Esophagus squamous epithelium (tissue), 5 donors: ENCODE measurements around the gene CXCR6. TPM values are rescaled to one million over a fixed set of nuclear protein-coding genes. Genes with fewer than 3 reads are reported as not detected.

Source experiments
- DNase-seq: peaks from one replicate; lab custom pipeline; 2025; lab: John Stamatoyannopoulos, UW
- H3K27ac ChIP-seq, 4 donors: fragments of 200-600 bp; sonication (generic); one replicate each; pipeline ENCODE4 v1.5.1; 2016 to 2019; ENCODE audit warnings: mild to moderate bottlenecking in 1 of 4
- H3K27me3 ChIP-seq, 4 donors: fragments of 200-600 bp; sonication (generic); 1 replicate in 3 of 4; 2 replicates in 1 of 4; pipeline versions ENCODE4 v1.5.1 to v1.6.0; 2017 to 2021; ENCODE audit warnings: antibody characterized with exemption in 1 of 4
- H3K36me3 ChIP-seq, 3 donors: fragments of 200-600 bp; sonication (generic); one replicate each; pipeline ENCODE4 v1.5.1; 2016 to 2019
- H3K4me1 ChIP-seq, 3 donors: fragments of 200-600 bp; sonication (generic); one replicate each; pipeline ENCODE4 v1.5.1; 2017 to 2019
- H3K4me3 ChIP-seq, 4 donors: fragments of 200-600 bp; sonication (generic); 1 replicate in 3 of 4; 2 replicates in 1 of 4; pipeline ENCODE4 v1.5.1; 2016 to 2019; ENCODE audit warnings: mild to moderate bottlenecking in 2 of 4, moderate library complexity in 1 of 4
- H3K9me3 ChIP-seq, 3 donors: fragments of 200-600 bp; sonication (generic); one replicate each; pipeline ENCODE4 v1.5.1; 2016 to 2019
- POLR2A ChIP-seq, 4 donors: fragments of 450-650 bp; IDR thresholded peaks; one replicate each; pipeline ENCODE4 v1.6.1; 2017; ENCODE audit warnings: antibody characterized with exemption in 4 of 4, mild to moderate bottlenecking in 4 of 4, moderate library complexity in 3 of 4
- WGBS, 2 donors: methylation state at CpG; one replicate each; pipeline ENCODE4 v1.1.5; 2018; 5-methylcytosine and 5-hydroxymethylcytosine counted together
- intact Hi-C: fragments of 100-400 bp; cut with DNase I; formaldehyde crosslinking; loops from one replicate; pipeline ENCODE4 v1.15.0; 2022
- total RNA-seq, 4 donors: library from RNA; depleted of rRNA; stranded (reverse); fragments of >200 nt; gene quantifications; one replicate each; pipeline ENCODE4 v1.1.0, GENCODE V29; 2016
- TF ChIP-seq, protein P1 (sequence below), 6 experiments: fragments of 450-650 bp in 4 of 6; fragments of 200-600 bp in 2 of 6; sonication (generic) in 2 of 6; IDR thresholded peaks; one replicate each; pipeline ENCODE4 v1.5.1; 2016 to 2019; ENCODE audit warnings: antibody characterized with exemption in 6 of 6, mild to moderate bottlenecking in 4 of 6, moderate library complexity in 4 of 6
- donor health status: DM: yes; HTN: yes; CAD: no.

The CXCR6 gene
- 10 to 100 TPM in 1 of 4 donors, 1 to 10 TPM in 3; 1.7 to 12.0 (median 4.4) TPM for total RNA-seq

DNA sequence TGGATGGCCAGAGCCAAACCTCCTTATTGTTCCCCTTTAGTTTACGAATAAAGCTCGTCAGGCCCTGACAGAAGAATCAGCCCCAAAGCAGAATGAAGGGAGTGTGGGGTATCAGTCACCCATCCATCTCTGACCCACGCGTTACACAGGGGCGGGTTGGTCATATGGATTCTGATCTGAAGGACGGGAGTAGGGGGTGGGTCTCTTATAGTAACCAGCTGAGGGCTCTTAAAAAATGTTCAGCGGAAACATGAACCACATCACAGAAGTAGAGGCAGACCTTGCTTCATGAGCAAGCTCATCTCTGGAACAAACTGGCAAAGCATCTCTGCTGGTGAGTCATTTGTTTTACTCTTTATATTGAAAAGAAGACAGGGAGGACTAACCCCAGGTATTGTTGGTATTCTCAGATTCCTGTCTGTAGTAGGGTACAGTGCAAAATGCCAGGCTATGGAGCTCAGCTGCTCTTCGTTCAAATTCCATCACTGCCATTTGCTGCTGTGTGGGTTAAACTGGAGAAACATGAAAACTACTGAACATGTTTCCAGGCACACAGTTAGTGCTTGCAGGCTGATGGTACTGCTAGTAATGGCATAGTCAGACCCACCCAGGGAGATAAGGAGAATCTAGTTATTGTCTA, at the start of gene CXCR6:
Gene CXCR6 (plus strand): TSS at position 258 of the 640 bp plus-strand sequence. CDS start 3,018 bp downstream, outside the sequence.
- Histone ChIP-seq H3K27me3 (no peaks in the 10 kb centered on the region), H3K36me3 (peaks cover 0 to 53% (median 17%) of the 10 kb centered on the region in 3 donors), H3K27ac (peak within 1 kb of the TSS in 2 of 4 donors; percentile 47 to 55), H3K4me1 (peaks cover 0 to 27% (median 5%) of the 10 kb centered on the region in 3 donors), H3K9me3 (no peaks in the 10 kb centered on the region), H3K4me3 (peak within 1 kb of the TSS in 2 of 4 donors; percentile 20 to 22)
- no peak for DNase-seq
- WGBS, 2 donors = 86 to 87% methylated on average over 6 to 8 of the region's 8 CpGs
- TF ChIP-seq, protein P1, sequence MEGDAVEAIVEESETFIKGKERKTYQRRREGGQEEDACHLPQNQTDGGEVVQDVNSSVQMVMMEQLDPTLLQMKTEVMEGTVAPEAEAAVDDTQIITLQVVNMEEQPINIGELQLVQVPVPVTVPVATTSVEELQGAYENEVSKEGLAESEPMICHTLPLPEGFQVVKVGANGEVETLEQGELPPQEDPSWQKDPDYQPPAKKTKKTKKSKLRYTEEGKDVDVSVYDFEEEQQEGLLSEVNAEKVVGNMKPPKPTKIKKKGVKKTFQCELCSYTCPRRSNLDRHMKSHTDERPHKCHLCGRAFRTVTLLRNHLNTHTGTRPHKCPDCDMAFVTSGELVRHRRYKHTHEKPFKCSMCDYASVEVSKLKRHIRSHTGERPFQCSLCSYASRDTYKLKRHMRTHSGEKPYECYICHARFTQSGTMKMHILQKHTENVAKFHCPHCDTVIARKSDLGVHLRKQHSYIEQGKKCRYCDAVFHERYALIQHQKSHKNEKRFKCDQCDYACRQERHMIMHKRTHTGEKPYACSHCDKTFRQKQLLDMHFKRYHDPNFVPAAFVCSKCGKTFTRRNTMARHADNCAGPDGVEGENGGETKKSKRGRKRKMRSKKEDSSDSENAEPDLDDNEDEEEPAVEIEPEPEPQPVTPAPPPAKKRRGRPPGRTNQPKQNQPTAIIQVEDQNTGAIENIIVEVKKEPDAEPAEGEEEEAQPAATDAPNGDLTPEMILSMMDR (IDR thresholded peaks at IDR 0.05) = no peak
- peak in 1 of 4 donors; percentile 46 for TF ChIP-seq POLR2A (IDR thresholded peaks at IDR 0.05)
- intact Hi-C loops = no loop called here

DNA sequence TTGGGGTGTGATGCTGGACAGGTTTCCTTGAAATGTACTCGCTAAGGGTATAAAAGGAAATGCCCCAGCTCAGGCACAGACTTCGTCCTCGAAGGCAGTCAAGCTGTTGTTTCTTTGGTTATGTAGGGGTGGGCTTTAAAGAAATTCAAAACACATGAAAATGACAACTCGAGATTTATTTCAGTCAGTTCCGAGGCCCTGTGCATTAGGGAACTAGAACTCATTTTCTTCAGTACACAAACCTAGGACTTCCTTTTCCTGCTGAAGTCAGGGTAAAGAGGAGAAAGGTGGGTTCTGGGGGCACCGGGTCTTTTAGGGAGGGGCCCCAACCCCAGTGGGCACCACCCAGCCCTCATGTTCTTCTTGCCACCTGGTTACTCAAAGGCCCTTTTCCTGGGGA, 49.2 kb upstream of the CXCR6 start:
- Histone ChIP-seq H3K9me3 (no peaks in the 10 kb centered on the region), H3K27ac (no peak overlapping the region), H3K36me3 (no peaks in the 10 kb centered on the region), H3K4me1 (peaks cover 15 to 38% (median 15%) of the 10 kb centered on the region in 3 donors), H3K27me3 (no peaks in the 10 kb centered on the region), H3K4me3 (no peak overlapping the region)
- WGBS, 2 donors = 75 to 79% methylated on average over 6 of the region's 6 CpGs
- DNase-seq = no peak
- intact Hi-C loops = no loop called here
- TF ChIP-seq, protein P1 (IDR thresholded peaks at IDR 0.05) = no peak
- TF ChIP-seq POLR2A (IDR thresholded peaks at IDR 0.05) = no peak

DNA sequence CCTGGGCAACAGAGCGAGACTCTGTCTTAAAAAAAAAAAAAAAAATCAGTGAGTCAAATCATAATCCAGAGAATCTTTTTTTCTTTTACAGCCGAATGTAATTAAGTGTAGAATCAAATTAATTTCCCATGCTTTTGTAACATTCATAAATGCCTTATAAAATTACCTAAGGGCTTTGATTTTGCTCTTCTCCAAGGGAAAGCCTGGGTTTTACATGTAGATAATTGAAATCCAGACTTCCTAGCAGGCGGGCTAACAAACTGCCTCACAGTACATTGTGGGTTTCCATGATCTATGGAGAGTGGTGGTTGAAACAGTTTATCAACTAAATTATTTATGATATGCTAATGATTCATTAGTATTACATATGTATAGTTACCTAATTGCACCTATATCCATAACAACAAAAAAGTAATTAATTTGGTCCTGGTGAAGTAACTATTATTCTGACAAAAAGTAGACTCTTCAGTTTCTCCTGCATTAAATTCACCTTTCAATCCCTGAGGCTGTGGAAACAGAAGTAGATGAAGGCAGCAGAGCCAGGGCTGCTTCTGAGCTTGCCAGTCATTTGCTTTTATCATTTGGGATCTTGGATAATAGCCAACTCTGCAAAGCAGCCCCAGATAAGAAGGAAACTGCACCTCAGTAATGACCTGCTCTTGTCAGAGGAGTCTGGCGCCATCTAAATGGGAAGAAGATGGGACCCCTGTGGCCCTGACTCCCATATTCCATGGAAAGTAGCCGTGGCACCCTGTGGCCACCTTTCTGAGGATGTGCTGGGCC, 47.4 kb upstream of the CXCR6 start:
- 68 to 71% methylated on average over 5 of the region's 5 CpGs for WGBS, 2 donors
- H3K4me1 ChIP-seq = peaks cover 15 to 31% (median 15%) of the 10 kb centered on the region in 3 donors
- H3K9me3 ChIP-seq = no peaks in the 10 kb centered on the region
- peak overlapping the region in 2 of 4 donors; percentile 62 to 74 for H3K27ac ChIP-seq
- no peaks in the 10 kb centered on the region for H3K27me3 ChIP-seq
- TF ChIP-seq POLR2A (IDR thresholded peaks at IDR 0.05) = no peak
- TF ChIP-seq, protein P1 (IDR thresholded peaks at IDR 0.05) = no peak
- no peak overlapping the region for H3K4me3 ChIP-seq
- DNase-seq = no peak
- intact Hi-C loops = no loop called here
- no peaks in the 10 kb centered on the region for H3K36me3 ChIP-seq

DNA sequence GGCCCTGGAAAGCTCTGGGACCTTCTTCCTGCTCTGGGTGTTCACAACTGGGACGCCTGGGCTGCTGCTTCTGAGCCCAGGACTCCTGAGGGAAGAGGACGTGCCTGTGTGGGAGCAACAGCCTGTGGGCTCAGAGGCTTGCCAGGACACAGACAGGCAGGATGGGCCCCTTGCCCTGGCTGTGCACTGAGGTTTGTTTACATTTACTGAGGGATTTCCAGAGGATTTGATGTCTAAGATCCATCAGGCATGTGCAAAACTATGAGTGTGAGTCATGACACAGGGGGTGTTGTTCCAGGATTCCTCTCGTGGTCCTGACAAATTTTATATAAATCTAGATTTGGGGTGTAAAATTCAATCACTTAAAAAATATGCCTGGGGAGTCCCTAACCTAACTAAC, 46.3 kb upstream of the CXCR6 start:
- TF ChIP-seq POLR2A (IDR thresholded peaks at IDR 0.05) = no peak
- TF ChIP-seq, protein P1 (IDR thresholded peaks at IDR 0.05) = no peak
- H3K9me3 ChIP-seq = no peaks in the 10 kb centered on the region
- peak overlapping the region; percentile 36 to 74 (median 59) for H3K27ac ChIP-seq
- no peak for DNase-seq
- 6 to 18% methylated on average over 2 of the region's 3 CpGs for WGBS, 2 donors
- no peaks in the 10 kb centered on the region for H3K36me3 ChIP-seq
- H3K4me3 ChIP-seq = no peak overlapping the region
- peaks cover 15 to 30% (median 15%) of the 10 kb centered on the region in 3 donors for H3K4me1 ChIP-seq
- H3K27me3 ChIP-seq = no peaks in the 10 kb centered on the region
- intact Hi-C loops = no loop called here

DNA sequence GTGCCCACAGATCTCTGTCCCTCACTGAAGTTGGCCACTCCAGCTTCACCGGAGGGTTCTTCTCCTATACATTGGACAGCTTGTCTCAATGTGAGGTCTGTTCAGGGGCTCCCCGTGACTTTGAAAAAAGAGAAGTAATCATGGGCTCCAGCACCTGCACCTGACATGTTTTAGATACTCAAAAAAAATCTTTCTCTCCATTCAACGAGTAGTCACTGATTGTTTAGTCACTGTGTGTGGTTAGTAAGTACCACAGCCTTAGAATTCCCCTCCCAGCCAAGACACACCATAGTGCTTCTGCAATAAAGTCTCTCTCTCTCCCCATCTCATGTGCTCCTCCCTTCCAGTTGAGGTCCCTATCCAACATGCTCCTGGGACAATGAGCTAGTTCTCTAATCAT, 38.3 kb upstream of the CXCR6 start:
- Histone ChIP-seq H3K4me3 (no peak overlapping the region), H3K27ac (no peak overlapping the region), H3K27me3 (no peaks in the 10 kb centered on the region), H3K9me3 (no peaks in the 10 kb centered on the region), H3K36me3 (no peaks in the 10 kb centered on the region), H3K4me1 (peaks cover 0 to 4% (median 0%) of the 10 kb centered on the region in 3 donors)
- intact Hi-C loops = no loop called here
- DNase-seq = no peak
- TF ChIP-seq POLR2A (IDR thresholded peaks at IDR 0.05) = no peak
- TF ChIP-seq, protein P1 (IDR thresholded peaks at IDR 0.05) = no peak
- 66 to 77% methylated on average over 3 of the region's 3 CpGs for WGBS, 2 donors
